NB4 (cell line): ENCODE measurements around the gene CPNE4.

Experiments
- POLR2A ChIP-seq: IDR thresholded peaks from 2 replicates; pipeline ENCODE4 v1.6.1; 2011; ENCODE audit warnings: mild to moderate bottlenecking; ENCODE audit not compliant: insufficient read length; ENCODE audit errors: extremely low read depth
- TF ChIP-seq, protein P1 (sequence below): IDR thresholded peaks from one replicate; pipeline ENCODE4 v1.5.1; 2012; ENCODE audit warnings: low read depth, low read length
- TF ChIP-seq, protein P2 (sequence below): IDR thresholded peaks from 2 replicates; pipeline ENCODE4 v1.6.1; 2011; ENCODE audit warnings: low read depth, low read length

DNA sequence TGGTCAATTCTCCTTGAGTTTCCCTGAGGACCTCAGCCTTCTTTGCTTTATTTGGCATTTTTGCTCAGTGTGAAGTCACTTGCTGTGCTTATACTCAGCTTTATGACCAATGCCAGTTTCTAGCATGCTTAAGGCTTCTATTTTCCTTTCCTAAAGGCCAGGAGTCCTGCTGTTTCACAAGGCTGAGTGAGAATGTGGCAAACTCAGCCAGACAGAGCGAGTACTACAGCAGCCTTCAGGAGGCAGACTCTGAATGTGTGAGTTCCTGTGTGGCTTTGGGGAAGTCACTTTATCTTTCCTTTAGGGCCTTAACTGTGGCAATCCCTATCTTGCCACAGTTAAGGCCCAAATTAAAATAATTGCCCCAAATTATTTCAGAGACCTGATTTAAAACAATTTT is 318.8 kb downstream of the CPNE4 start:
- TF ChIP-seq, protein P1, sequence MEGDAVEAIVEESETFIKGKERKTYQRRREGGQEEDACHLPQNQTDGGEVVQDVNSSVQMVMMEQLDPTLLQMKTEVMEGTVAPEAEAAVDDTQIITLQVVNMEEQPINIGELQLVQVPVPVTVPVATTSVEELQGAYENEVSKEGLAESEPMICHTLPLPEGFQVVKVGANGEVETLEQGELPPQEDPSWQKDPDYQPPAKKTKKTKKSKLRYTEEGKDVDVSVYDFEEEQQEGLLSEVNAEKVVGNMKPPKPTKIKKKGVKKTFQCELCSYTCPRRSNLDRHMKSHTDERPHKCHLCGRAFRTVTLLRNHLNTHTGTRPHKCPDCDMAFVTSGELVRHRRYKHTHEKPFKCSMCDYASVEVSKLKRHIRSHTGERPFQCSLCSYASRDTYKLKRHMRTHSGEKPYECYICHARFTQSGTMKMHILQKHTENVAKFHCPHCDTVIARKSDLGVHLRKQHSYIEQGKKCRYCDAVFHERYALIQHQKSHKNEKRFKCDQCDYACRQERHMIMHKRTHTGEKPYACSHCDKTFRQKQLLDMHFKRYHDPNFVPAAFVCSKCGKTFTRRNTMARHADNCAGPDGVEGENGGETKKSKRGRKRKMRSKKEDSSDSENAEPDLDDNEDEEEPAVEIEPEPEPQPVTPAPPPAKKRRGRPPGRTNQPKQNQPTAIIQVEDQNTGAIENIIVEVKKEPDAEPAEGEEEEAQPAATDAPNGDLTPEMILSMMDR = no peak
- no peak for TF ChIP-seq POLR2A
- TF ChIP-seq, protein P2, sequence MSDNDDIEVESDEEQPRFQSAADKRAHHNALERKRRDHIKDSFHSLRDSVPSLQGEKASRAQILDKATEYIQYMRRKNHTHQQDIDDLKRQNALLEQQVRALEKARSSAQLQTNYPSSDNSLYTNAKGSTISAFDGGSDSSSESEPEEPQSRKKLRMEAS = no peak
